Spleen (tissue), 11 donors: Measurements from ENCODE around the gene NFIB. TPM values are rescaled to one million over a fixed set of nuclear protein-coding genes. Genes with fewer than 3 reads are reported as not detected.

Experiments used
- DNase-seq: peaks from one replicate; pipeline ENCODE4 v3.0.0-alpha.2; 2020
- H3K27ac ChIP-seq, 8 donors: fragments of 200-600 bp; sonication (generic) in 7 of 8; 1 replicate in 4 of 8; 2 replicates in 4 of 8; pipeline versions ENCODE4 v1.5.0 to v1.8.0; 2016 to 2021; ENCODE audit warnings: inconsistent platforms in 4 of 8, mild to moderate bottlenecking in 4 of 8, moderate library complexity in 1 of 8
- H3K27me3 ChIP-seq, 7 donors: fragments of 200-600 bp; sonication (generic) in 6 of 7; replicated peaks in 1 of 7; 1 replicate in 4 of 7; 2 replicates in 3 of 7; pipeline versions ENCODE4 v1.5.0 to v1.8.0; 2016 to 2021; ENCODE audit warnings: inconsistent platforms in 3 of 7, mild to moderate bottlenecking in 1 of 7
- H3K36me3 ChIP-seq, 6 donors: fragments of 200-600 bp; sonication (generic) in 5 of 6; 1 replicate in 4 of 6; 2 replicates in 2 of 6; pipeline versions ENCODE4 v1.5.0 to v1.8.0; 2016 to 2021; ENCODE audit warnings: inconsistent platforms in 2 of 6
- H3K4me1 ChIP-seq, 6 donors: fragments of 200-600 bp; sonication (generic) in 5 of 6; 1 replicate in 3 of 6; 2 replicates in 3 of 6; pipeline versions ENCODE4 v1.5.0 to v1.8.0; 2016 to 2021; ENCODE audit warnings: inconsistent platforms in 3 of 6
- H3K4me3 ChIP-seq, 8 donors: fragments of 200-600 bp; sonication (generic) in 7 of 8; 1 replicate in 4 of 8; 2 replicates in 4 of 8; pipeline versions ENCODE4 v1.5.0 to v1.8.0; 2016 to 2021; ENCODE audit warnings: inconsistent platforms in 4 of 8, mild to moderate bottlenecking in 4 of 8, moderate library complexity in 2 of 8
- H3K9me3 ChIP-seq, 8 donors: fragments of 200-600 bp; sonication (generic) in 7 of 8; 1 replicate in 4 of 8; 2 replicates in 4 of 8; pipeline versions ENCODE4 v1.5.0 to v1.8.0; 2016 to 2021; ENCODE audit warnings: inconsistent platforms in 4 of 8
- POLR2A ChIP-seq, 3 donors: fragments of 450-650 bp; IDR thresholded peaks; one replicate each; pipeline ENCODE4 v1.5.1; 2017; ENCODE audit warnings: antibody characterized with exemption in 3 of 3, mild to moderate bottlenecking in 1 of 3
- POLR2AphosphoS5 ChIP-seq, 3 donors: sonication (generic); formaldehyde crosslinking; IDR thresholded peaks; one replicate each; pipeline ENCODE4 v1.5.1; 2017; ENCODE audit warnings: antibody characterized with exemption in 3 of 3
- WGBS, 5 donors: extraction: QIAGEN DNeasy Blood & Tissue Kit in 3 of 5; methylation state at CpG; one replicate each; pipeline versions ENCODE4 v1.1.5 to v1.1.7; 2013 to 2018; 5-methylcytosine and 5-hydroxymethylcytosine counted together
- intact Hi-C: fragments of 100-400 bp; cut with DNase I; formaldehyde crosslinking; loops from one replicate; pipeline ENCODE4 v1.15.0; 2023; ENCODE audit warnings: low total_unique reads
- polyA plus RNA-seq, 3 donors: library from polyadenylated mRNA; stranded (reverse); fragments of 200-250 nt; gene quantifications; one replicate each; pipeline ENCODE4 v1.2.1, GENCODE V29; 2013
- total RNA-seq, 7 donors: library from RNA; depleted of rRNA in 3 of 7; stranded (reverse); fragments of >200 nt in 3 of 7; fragmentation: NEBNext Ultra II Directional in 4 of 7; extraction: Animal tissue kit (Norgen Biotek cat#: 25700) in 4 of 7; gene quantifications; one replicate each; pipeline versions ENCODE4 v1.1.0 to v1.2.1, GENCODE V29; 2016 to 2021
- TF ChIP-seq, protein P1 (sequence below), 11 experiments: fragments of 200-600 bp in 7 of 11; fragments of 450-650 bp in 4 of 11; sonication (generic) in 4 of 11; IDR thresholded peaks in 8 of 11; conservative IDR thresholded peaks in 3 of 11; 1 replicate in 7 of 11; 2 replicates in 4 of 11; pipeline versions ENCODE4 v1.4.0 to v1.8.0; 2016 to 2021; ENCODE audit warnings: antibody characterized with exemption in 11 of 11, inconsistent platforms in 4 of 11, mild to moderate bottlenecking in 1 of 11
- donor health status: healthy with polysubstance abuse.
- donor health status: DM: no; HTN: no; CAD: no; lungs with moderate emphysema.
- donor health status: DM: no; HTN: no; CAD: no.
- donor health status: Bipolar disorder and iron deficiency.
- donor health status: healthy.
- donor health status: DM: no; HTN: no; CAD: no.
- donor health status: DM: yes; HTN: yes; CAD: no.

Gene NFIB
- total and polyA plus RNA-seq, 10 donors = 3.6 to 96.8 (median 48.4) TPM

DNA sequence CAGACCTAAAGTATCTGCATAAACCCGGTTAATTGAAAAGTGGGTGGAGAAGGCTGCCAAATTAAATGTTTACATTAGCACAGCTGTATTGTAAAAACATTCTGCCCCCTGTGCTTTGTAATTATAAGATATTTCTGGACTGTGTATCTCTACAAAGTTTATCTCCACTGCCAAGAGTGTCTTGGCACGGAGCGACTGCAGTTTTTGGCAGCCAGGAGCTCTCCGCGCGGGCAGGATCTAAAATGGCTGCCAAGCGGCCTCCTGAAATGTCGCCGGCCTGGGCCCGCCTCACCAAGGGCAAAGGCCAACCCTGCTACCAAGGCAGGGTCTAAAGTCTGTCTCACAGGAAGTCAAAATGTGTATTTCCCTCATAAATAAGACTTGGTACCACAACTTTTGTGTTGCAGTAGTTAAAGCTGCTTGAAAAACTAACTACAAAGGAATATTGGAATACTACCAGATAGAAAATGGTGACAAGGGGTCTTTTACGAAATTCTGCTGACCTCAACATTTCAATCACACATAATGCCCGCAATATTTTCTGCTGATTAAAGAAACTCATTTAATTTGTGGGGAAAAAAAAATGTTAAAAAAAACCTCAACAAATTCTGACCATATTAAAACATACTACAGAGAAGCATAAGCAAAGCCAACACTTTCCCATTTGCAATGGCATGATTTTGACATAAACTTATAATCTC lies 110.4 kb downstream of the NFIB start:
- H3K4me3 ChIP-seq = no peak overlapping the region
- TF ChIP-seq POLR2AphosphoS5 (IDR thresholded peaks at IDR 0.05) (peak in 2 of 3 donors; percentile 22 to 54), POLR2A (IDR thresholded peaks at IDR 0.05) (no peak)
- TF ChIP-seq, protein P1, sequence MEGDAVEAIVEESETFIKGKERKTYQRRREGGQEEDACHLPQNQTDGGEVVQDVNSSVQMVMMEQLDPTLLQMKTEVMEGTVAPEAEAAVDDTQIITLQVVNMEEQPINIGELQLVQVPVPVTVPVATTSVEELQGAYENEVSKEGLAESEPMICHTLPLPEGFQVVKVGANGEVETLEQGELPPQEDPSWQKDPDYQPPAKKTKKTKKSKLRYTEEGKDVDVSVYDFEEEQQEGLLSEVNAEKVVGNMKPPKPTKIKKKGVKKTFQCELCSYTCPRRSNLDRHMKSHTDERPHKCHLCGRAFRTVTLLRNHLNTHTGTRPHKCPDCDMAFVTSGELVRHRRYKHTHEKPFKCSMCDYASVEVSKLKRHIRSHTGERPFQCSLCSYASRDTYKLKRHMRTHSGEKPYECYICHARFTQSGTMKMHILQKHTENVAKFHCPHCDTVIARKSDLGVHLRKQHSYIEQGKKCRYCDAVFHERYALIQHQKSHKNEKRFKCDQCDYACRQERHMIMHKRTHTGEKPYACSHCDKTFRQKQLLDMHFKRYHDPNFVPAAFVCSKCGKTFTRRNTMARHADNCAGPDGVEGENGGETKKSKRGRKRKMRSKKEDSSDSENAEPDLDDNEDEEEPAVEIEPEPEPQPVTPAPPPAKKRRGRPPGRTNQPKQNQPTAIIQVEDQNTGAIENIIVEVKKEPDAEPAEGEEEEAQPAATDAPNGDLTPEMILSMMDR (IDR thresholded peaks at IDR 0.05 in 8 of 11, conservative IDR thresholded peaks at IDR 0.05 in 3 of 11) = no peak
- H3K27me3 ChIP-seq = no peaks in the 10 kb centered on the region
- intact Hi-C loops = no loop called here
- H3K4me1 ChIP-seq = peaks cover 4 to 17% (median 8%) of the 10 kb centered on the region in 6 donors
- H3K27ac ChIP-seq = peak overlapping the region in 7 of 8 donors; percentile 22 to 74 (median 52)
- H3K9me3 ChIP-seq = no peaks in the 10 kb centered on the region
- no peak for DNase-seq
- WGBS, 5 donors = 72 to 83% (median 74%) methylated on average over 12 of the region's 12 CpGs
- H3K36me3 ChIP-seq = no peaks in the 10 kb centered on the region

DNA sequence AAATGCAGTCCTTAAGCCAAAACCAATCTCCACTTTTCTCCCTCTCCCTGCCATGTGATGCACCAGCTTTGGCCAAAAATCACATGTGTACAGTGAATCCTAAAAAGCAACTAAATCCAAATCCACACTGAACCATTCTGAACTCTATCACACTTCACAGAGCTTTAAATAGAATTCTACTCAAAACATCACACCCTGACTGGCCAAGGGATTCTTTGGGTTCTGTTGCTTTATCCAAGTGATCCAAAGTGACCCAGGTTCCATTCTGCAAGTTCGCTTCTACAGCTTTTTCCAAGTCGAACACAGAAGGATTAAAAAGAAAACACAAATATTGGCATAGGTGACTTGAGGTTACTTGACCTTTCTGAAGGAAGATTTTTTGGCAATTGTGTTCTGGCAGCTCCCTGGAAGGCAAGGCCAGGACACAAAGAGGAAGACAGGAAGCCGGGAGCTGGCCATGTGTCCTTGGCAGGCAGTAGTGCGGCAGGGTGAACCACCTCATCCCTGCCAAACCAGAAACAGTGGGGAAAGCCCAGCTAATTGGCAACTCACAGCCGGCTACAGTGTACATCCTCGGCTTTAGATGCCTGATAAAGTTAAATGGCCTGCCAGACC lies 115.0 kb downstream of the NFIB start:
- TF ChIP-seq POLR2AphosphoS5 (IDR thresholded peaks at IDR 0.05) (peak in 2 of 3 donors; percentile 66 to 74), POLR2A (IDR thresholded peaks at IDR 0.05) (no peak)
- TF ChIP-seq, protein P1 (IDR thresholded peaks at IDR 0.05 in 8 of 11, conservative IDR thresholded peaks at IDR 0.05 in 3 of 11) = no peak
- Histone ChIP-seq H3K27ac (peak overlapping the region in 7 of 8 donors; percentile 36 to 69 (median 50)), H3K36me3 (no peaks in the 10 kb centered on the region), H3K27me3 (no peaks in the 10 kb centered on the region), H3K4me3 (no peak overlapping the region), H3K9me3 (no peaks in the 10 kb centered on the region), H3K4me1 (peaks cover 4 to 36% (median 10%) of the 10 kb centered on the region in 6 donors)
- WGBS, 5 donors = 32 to 58% (median 39%) methylated on average over 6 of the region's 6 CpGs
- peak; percentile 77 for DNase-seq
- intact Hi-C loops = no loop called here

DNA sequence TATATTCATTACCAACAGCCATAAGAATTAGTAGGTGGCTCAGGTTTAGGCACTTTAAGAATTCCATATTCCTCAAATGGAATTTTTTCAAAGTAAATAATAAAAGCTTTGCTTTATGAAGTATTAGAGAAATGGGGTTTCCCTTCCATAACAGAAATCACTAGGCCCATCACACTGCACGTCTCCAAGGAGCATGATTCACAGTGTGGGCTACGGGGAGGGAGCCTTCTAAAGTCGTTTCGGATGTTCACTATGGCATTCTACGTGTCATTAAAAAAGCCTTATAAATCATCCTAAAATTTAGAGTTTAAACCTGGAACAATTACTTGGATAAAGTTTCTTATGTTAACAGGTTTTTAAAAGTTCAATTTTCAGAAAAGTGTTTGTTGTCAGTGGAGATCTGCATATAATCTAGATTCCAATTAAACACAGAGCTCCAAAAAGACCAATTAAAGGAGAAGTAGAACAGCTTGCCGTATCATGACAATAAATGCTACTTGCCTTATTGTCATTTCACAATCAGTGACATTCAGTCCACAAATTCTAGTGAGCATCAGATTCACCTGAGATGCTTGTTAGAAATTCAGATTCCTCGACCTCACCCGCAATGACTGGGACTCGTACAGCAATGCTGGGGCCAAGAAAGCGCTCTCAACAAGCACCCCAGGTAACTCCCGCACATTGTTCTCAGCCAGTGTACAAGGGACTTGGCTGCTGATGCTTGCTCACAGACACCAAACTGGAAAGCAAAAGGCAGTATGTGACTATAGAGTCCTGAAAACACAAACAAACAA lies 115.7 kb downstream of the NFIB start:
- DNase-seq = no peak
- 78 to 91% (median 86%) methylated on average over 11 of the region's 11 CpGs for WGBS, 5 donors

More for the DNA sequence above, 115.7 kb downstream of the NFIB start:
- Histone ChIP-seq H3K27me3 (no peaks in the 10 kb centered on the region), H3K9me3 (no peaks in the 10 kb centered on the region), H3K36me3 (no peaks in the 10 kb centered on the region), H3K4me1 (peaks cover 4 to 42% (median 10%) of the 10 kb centered on the region in 6 donors), H3K4me3 (no peak overlapping the region), H3K27ac (peak overlapping the region in 7 of 8 donors; percentile 36 to 69 (median 50))
- TF ChIP-seq POLR2A (IDR thresholded peaks at IDR 0.05) = no peak
- TF ChIP-seq, protein P1 (IDR thresholded peaks at IDR 0.05 in 8 of 11, conservative IDR thresholded peaks at IDR 0.05 in 3 of 11) = no peak
- TF ChIP-seq POLR2AphosphoS5 (IDR thresholded peaks at IDR 0.05) = no peak
- intact Hi-C loops = no loop called here
